ENCODE measurements around the gene SELENOI.

SELENOI gene

GRCh38 chr2:26430826-26431225, 84.9 kb downstream of the SELENOI start:
- H3K4me1 Mint-ChIP-seq (ENCODE audit: low read depth), result no peaks in the 10 kb centered on the region
- H3K36me3 Mint-ChIP-seq (ENCODE audit: low read depth), result no peaks in the 10 kb centered on the region
- no peaks in the 10 kb centered on the region for H3K9me3 Mint-ChIP-seq
- H3K27me3 Mint-ChIP-seq, result no peaks in the 10 kb centered on the region
- H3K4me3 Mint-ChIP-seq, result no peak overlapping the region
- no peak overlapping the region for H3K27ac Mint-ChIP-seq

GRCh38 chr2:26432363-26432762, 86.4 kb downstream of the SELENOI start:
- H3K27me3 Mint-ChIP-seq, result no peaks in the 10 kb centered on the region
- H3K36me3 Mint-ChIP-seq (ENCODE audit: low read depth), result no peaks in the 10 kb centered on the region
- H3K4me3 Mint-ChIP-seq, result no peak overlapping the region
- no peaks in the 10 kb centered on the region for H3K4me1 Mint-ChIP-seq (ENCODE audit: low read depth)
- H3K9me3 Mint-ChIP-seq, result no peaks in the 10 kb centered on the region
- no peak overlapping the region for H3K27ac Mint-ChIP-seq

GRCh38 chr2:26432859-26433258, 86.9 kb downstream of the SELENOI start:
- H3K9me3 Mint-ChIP-seq, result no peaks in the 10 kb centered on the region
- H3K27ac Mint-ChIP-seq, result no peak overlapping the region
- no peaks in the 10 kb centered on the region for H3K27me3 Mint-ChIP-seq
- H3K4me3 Mint-ChIP-seq, result no peak overlapping the region
- H3K4me1 Mint-ChIP-seq (ENCODE audit: low read depth), result no peaks in the 10 kb centered on the region
- H3K36me3 Mint-ChIP-seq (ENCODE audit: low read depth), result no peaks in the 10 kb centered on the region

- Mint-ChIP-seq H3K36me3 (ENCODE audit: low read depth) (no peaks in the 10 kb centered on the region), H3K4me3 (no peak overlapping the region), H3K27ac (no peak overlapping the region), H3K4me1 (ENCODE audit: low read depth) (no peaks in the 10 kb centered on the region), H3K9me3 (no peaks in the 10 kb centered on the region), H3K27me3 (peaks cover 8% of the 10 kb centered on the region)
Observed at GRCh38 chr2:26435106-26435505, 89.2 kb downstream of the SELENOI start.

GRCh38 chr2:26438526-26438925, 92.6 kb downstream of the SELENOI start:
- no peaks in the 10 kb centered on the region for H3K36me3 Mint-ChIP-seq (ENCODE audit: low read depth)
- no peaks in the 10 kb centered on the region for H3K9me3 Mint-ChIP-seq
- no peak overlapping the region for H3K27ac Mint-ChIP-seq
- H3K27me3 Mint-ChIP-seq, result peaks cover 8% of the 10 kb centered on the region
- no peak overlapping the region for H3K4me3 Mint-ChIP-seq
- no peaks in the 10 kb centered on the region for H3K4me1 Mint-ChIP-seq (ENCODE audit: low read depth)

- H3K4me3 Mint-ChIP-seq, result no peak overlapping the region
- no peak overlapping the region for H3K27ac Mint-ChIP-seq
- H3K4me1 Mint-ChIP-seq (ENCODE audit: low read depth), result no peaks in the 10 kb centered on the region
Observed at GRCh38 chr2:26438926-26439325, 93.0 kb downstream of the SELENOI start.

GRCh38 chr2:26442301-26442700, 96.4 kb downstream of the SELENOI start:
- no peak overlapping the region for H3K27ac Mint-ChIP-seq
- H3K27me3 Mint-ChIP-seq, result peaks cover 8% of the 10 kb centered on the region
- no peak overlapping the region for H3K4me3 Mint-ChIP-seq
- H3K36me3 Mint-ChIP-seq (ENCODE audit: low read depth), result no peaks in the 10 kb centered on the region
- no peaks in the 10 kb centered on the region for H3K9me3 Mint-ChIP-seq
- no peaks in the 10 kb centered on the region for H3K4me1 Mint-ChIP-seq (ENCODE audit: low read depth)

More at GRCh38 chr2:26438926-26439325, 93.0 kb downstream of the SELENOI start:
- Mint-ChIP-seq H3K36me3 (ENCODE audit: low read depth) (no peaks in the 10 kb centered on the region), H3K27me3 (peaks cover 8% of the 10 kb centered on the region), H3K9me3 (no peaks in the 10 kb centered on the region)

GRCh38 chr2:26442707-26443106, 96.8 kb downstream of the SELENOI start:
- no peak overlapping the region for H3K27ac Mint-ChIP-seq
- no peaks in the 10 kb centered on the region for H3K36me3 Mint-ChIP-seq (ENCODE audit: low read depth)
- peaks cover 8% of the 10 kb centered on the region for H3K27me3 Mint-ChIP-seq
- H3K9me3 Mint-ChIP-seq, result no peaks in the 10 kb centered on the region
- H3K4me1 Mint-ChIP-seq (ENCODE audit: low read depth), result no peaks in the 10 kb centered on the region
- no peak overlapping the region for H3K4me3 Mint-ChIP-seq

GRCh38 chr2:26444236-26444635, 98.3 kb downstream of the SELENOI start:
- Mint-ChIP-seq H3K36me3 (ENCODE audit: low read depth) (no peaks in the 10 kb centered on the region), H3K4me3 (no peak overlapping the region), H3K27me3 (peaks cover 3% of the 10 kb centered on the region), H3K9me3 (no peaks in the 10 kb centered on the region), H3K4me1 (ENCODE audit: low read depth) (no peaks in the 10 kb centered on the region), H3K27ac (no peak overlapping the region)
